Ishikawa (cell line): ENCODE data around the gene EIF4E1B.

Source experiments
- CEBPB ChIP-seq: IDR thresholded peaks from 2 replicates; pipeline ENCODE4 v1.6.1; 2012
- CREB1 ChIP-seq: IDR thresholded peaks from 2 replicates; pipeline ENCODE4 v1.6.1; 2012; ENCODE audit warnings: low read depth
- EGR1 ChIP-seq: IDR thresholded peaks from 2 replicates; pipeline ENCODE4 v1.6.1; 2012
- EP300 ChIP-seq: IDR thresholded peaks from 2 replicates; pipeline ENCODE4 v1.6.1; 2012; ENCODE audit warnings: borderline replicate concordance
- FOXM1 ChIP-seq: IDR thresholded peaks from 2 replicates; pipeline ENCODE4 v1.6.1; 2012; ENCODE audit warnings: low read depth, borderline replicate concordance
- MAX ChIP-seq: IDR thresholded peaks from 2 replicates; pipeline ENCODE4 v1.6.1; 2012
- NFIC ChIP-seq: IDR thresholded peaks from 2 replicates; pipeline ENCODE4 v1.6.1; 2012
- RAD21 ChIP-seq: IDR thresholded peaks from 2 replicates; pipeline ENCODE4 v1.6.1; 2012; ENCODE audit warnings: low read depth
- REST ChIP-seq: IDR thresholded peaks from 2 replicates; pipeline ENCODE4 v1.6.1; 2012; ENCODE audit warnings: low read depth, mild to moderate bottlenecking
- TAF1 ChIP-seq: IDR thresholded peaks from 2 replicates; pipeline ENCODE4 v1.6.1; 2012; ENCODE audit warnings: low read depth, mild to moderate bottlenecking
- TCF12 ChIP-seq: IDR thresholded peaks from 2 replicates; pipeline ENCODE4 v1.6.1; 2012; ENCODE audit warnings: low read depth
- TEAD4 ChIP-seq: IDR thresholded peaks from 2 replicates; pipeline ENCODE4 v1.6.1; 2012
- USF1 ChIP-seq: IDR thresholded peaks from 2 replicates; pipeline ENCODE4 v1.6.1; 2012
- YY1 ChIP-seq: IDR thresholded peaks from 2 replicates; pipeline ENCODE4 v1.6.1; 2012; ENCODE audit warnings: low read depth
- ZBTB7A ChIP-seq: IDR thresholded peaks from 2 replicates; pipeline ENCODE4 v1.6.1; 2012; ENCODE audit warnings: low read depth

EIF4E1B gene

GRCh38 chr5:176631383-176632200 lies 1.1 kb downstream of the EIF4E1B start:
- TF ChIP-seq MAX (no peak), EGR1 (no peak), NFIC (no peak), FOXM1 (no peak), CEBPB (no peak), ZBTB7A (no peak), RAD21 (no peak)

- no peak for TF ChIP-seq EGR1
- no peak for TF ChIP-seq TEAD4
- no peak for TF ChIP-seq TCF12
- TF ChIP-seq CEBPB, result no peak
- TF ChIP-seq USF1, result no peak
- TF ChIP-seq CREB1, result no peak
- no peak for TF ChIP-seq RAD21
- no peak for TF ChIP-seq TAF1
- no peak for TF ChIP-seq EP300
- TF ChIP-seq FOXM1, result no peak
- no peak for TF ChIP-seq NFIC
- no peak for TF ChIP-seq ZBTB7A
- no peak for TF ChIP-seq MAX
- TF ChIP-seq YY1, result no peak
- no peak for TF ChIP-seq REST
Measured at GRCh38 chr5:176632745-176633144, 2.3 kb downstream of the EIF4E1B start.

GRCh38 chr5:176633598-176633997 lies 3.1 kb downstream of the EIF4E1B start:
- TF ChIP-seq YY1, result no peak

GRCh38 chr5:176636426-176636825 lies 6.0 kb downstream of the EIF4E1B start:
- TF ChIP-seq EGR1 (no peak), TCF12 (no peak), REST (no peak), TAF1 (no peak), MAX (no peak), RAD21 (no peak), ZBTB7A (no peak), CEBPB (no peak), FOXM1 (no peak), YY1 (no peak), USF1 (no peak), NFIC (no peak), TEAD4 (no peak), CREB1 (no peak), EP300 (no peak)

GRCh38 chr5:176637556-176637955 lies 7.1 kb downstream of the EIF4E1B start:
- TF ChIP-seq EP300 (no peak), USF1 (no peak), CEBPB (no peak), RAD21 (no peak), TEAD4 (no peak), NFIC (no peak), EGR1 (no peak)

GRCh38 chr5:176638437-176638836 lies 8.0 kb downstream of the EIF4E1B start:
- no peak for TF ChIP-seq FOXM1
- TF ChIP-seq EP300, result no peak
- no peak for TF ChIP-seq ZBTB7A
- TF ChIP-seq MAX, result no peak
- no peak for TF ChIP-seq EGR1
- no peak for TF ChIP-seq CEBPB
- no peak for TF ChIP-seq NFIC
- no peak for TF ChIP-seq REST
- no peak for TF ChIP-seq USF1
- TF ChIP-seq TAF1, result no peak
- TF ChIP-seq TEAD4, result no peak
- TF ChIP-seq TCF12, result no peak
- no peak for TF ChIP-seq RAD21
- no peak for TF ChIP-seq YY1
- no peak for TF ChIP-seq CREB1
